A549 (cell line): ENCODE results near the gene FGG.

Source experiments
- BCL3 ChIP-seq: fragments of >200 bp; sonication (Bioruptor Twin); formaldehyde crosslinking; IDR thresholded peaks from 3 replicates; pipeline ENCODE4 v1.6.1; 2016
- CBX8 ChIP-seq: fragments of 200-600 bp; sonication (generic); IDR thresholded peaks from 2 replicates; pipeline ENCODE4 v1.6.1; 2016
- CHD2 ChIP-seq: fragments of 150-350 bp; IDR thresholded peaks from 2 replicates; pipeline ENCODE4 v1.6.1; 2014; ENCODE audit warnings: low read length; ENCODE audit not compliant: partially characterized antibody
- CHD4 ChIP-seq: fragments of 200-600 bp; sonication (generic); IDR thresholded peaks from 2 replicates; pipeline ENCODE4 v1.6.1; 2016; ENCODE audit warnings: antibody characterized with exemption, mild to moderate bottlenecking, borderline replicate concordance
- EP300 ChIP-seq, 2 experiments: fragments of >200 bp; sonication (Bioruptor Twin); formaldehyde crosslinking; IDR thresholded peaks; 2 replicates in 1 of 2; 3 replicates in 1 of 2; pipeline ENCODE4 v1.6.1; 2016 to 2017
- HDAC2 ChIP-seq: fragments of 200-600 bp; sonication (generic); IDR thresholded peaks from 2 replicates; pipeline ENCODE4 v1.6.1; 2016
- NFE2L2 ChIP-seq: fragments of 150-350 bp; conservative IDR thresholded peaks from 2 replicates; pipeline ENCODE4 v1.6.1; 2014; ENCODE audit warnings: low read length
- PHF8 ChIP-seq: fragments of 200-600 bp; sonication (generic); IDR thresholded peaks from 2 replicates; pipeline ENCODE4 v1.6.1; 2016; ENCODE audit warnings: low read depth, mild to moderate bottlenecking, antibody characterized with exemption, moderate library complexity, borderline replicate concordance
- POLR2A ChIP-seq: IDR thresholded peaks from 2 replicates; pipeline ENCODE4 v1.6.1; 2012; ENCODE audit warnings: mild to moderate bottlenecking, low read length
- RCOR1 ChIP-seq: fragments of 150-350 bp; IDR thresholded peaks from 2 replicates; pipeline ENCODE4 v1.6.1; 2014; ENCODE audit warnings: antibody characterized with exemption, low read length, low read depth
- ZNF302 ChIP-seq: fragments of 250-450 bp; sonication (Bioruptor Pico); IDR thresholded peaks from 2 replicates; pipeline ENCODE4 v1.9.0; 2021; ENCODE audit warnings: inconsistent platforms, mild to moderate bottlenecking, moderate library complexity
- TF ChIP-seq, protein P1 (sequence below): fragments of >200 bp; sonication (Bioruptor Twin); formaldehyde crosslinking; IDR thresholded peaks from 3 replicates; pipeline ENCODE4 v1.5.1; 2016
- TF ChIP-seq, protein P2 (sequence below): fragments of 450-650 bp; IDR thresholded peaks from 2 replicates; pipeline ENCODE4 v1.6.1; 2014; ENCODE audit warnings: antibody characterized with exemption

DNA sequence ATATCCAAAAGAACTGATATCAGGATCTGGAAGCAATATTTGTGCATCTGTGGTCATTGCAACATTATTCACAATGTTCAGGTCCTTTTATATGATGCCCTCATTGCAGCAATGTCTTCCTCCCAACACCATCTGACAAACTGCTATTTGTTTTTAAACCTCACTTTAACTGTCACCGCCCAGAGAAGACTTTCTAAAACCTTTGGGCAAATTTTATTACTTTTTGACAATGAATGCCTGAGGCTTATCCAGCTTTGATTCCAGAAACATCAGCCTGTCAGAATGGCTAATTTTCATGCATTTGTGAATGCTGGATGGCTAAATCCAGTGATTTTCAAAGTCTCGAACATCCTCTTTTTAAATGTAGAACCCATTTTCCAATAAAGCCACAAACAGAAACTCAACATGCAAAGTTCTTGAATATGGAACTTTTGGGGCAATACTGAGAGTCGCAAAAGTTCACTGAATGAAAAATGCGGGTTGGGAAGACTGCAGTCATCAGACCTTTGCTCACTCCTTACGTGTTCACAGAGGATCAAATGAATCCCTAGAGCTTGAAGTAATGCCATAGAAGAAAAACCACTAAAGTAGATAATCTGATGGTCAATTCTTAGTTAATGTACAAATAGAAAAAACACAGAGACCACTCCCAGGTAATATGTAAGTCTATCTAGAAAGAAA, 39.1 kb downstream of the FGG start:
- no peak for TF ChIP-seq CBX8
- TF ChIP-seq POLR2A, result no peak
- TF ChIP-seq PHF8, result no peak
- no peak for TF ChIP-seq EP300 (IDR thresholded peaks at IDR 0.05)
- TF ChIP-seq BCL3, result no peak
- TF ChIP-seq, protein P1, sequence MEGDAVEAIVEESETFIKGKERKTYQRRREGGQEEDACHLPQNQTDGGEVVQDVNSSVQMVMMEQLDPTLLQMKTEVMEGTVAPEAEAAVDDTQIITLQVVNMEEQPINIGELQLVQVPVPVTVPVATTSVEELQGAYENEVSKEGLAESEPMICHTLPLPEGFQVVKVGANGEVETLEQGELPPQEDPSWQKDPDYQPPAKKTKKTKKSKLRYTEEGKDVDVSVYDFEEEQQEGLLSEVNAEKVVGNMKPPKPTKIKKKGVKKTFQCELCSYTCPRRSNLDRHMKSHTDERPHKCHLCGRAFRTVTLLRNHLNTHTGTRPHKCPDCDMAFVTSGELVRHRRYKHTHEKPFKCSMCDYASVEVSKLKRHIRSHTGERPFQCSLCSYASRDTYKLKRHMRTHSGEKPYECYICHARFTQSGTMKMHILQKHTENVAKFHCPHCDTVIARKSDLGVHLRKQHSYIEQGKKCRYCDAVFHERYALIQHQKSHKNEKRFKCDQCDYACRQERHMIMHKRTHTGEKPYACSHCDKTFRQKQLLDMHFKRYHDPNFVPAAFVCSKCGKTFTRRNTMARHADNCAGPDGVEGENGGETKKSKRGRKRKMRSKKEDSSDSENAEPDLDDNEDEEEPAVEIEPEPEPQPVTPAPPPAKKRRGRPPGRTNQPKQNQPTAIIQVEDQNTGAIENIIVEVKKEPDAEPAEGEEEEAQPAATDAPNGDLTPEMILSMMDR, result no peak
- no peak for TF ChIP-seq CHD2
- TF ChIP-seq RCOR1, result no peak
- TF ChIP-seq NFE2L2, result no peak
- no peak for TF ChIP-seq HDAC2
- TF ChIP-seq, protein P2, sequence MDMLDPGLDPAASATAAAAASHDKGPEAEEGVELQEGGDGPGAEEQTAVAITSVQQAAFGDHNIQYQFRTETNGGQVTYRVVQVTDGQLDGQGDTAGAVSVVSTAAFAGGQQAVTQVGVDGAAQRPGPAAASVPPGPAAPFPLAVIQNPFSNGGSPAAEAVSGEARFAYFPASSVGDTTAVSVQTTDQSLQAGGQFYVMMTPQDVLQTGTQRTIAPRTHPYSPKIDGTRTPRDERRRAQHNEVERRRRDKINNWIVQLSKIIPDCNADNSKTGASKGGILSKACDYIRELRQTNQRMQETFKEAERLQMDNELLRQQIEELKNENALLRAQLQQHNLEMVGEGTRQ, result no peak
- no peak for TF ChIP-seq CHD4
- no peak for TF ChIP-seq ZNF302
